ENCODE data around the gene MOK. TPM values are rescaled to one million over a fixed set of nuclear protein-coding genes. Genes with fewer than 3 reads are reported as not detected.

Gene MOK
- total RNA-seq, 1 experiment from 2014 or later = 2.8 TPM

GRCh38 chr14:102230481-102231210 is 74.3 kb downstream of the MOK start:
- H3K4me1 Mint-ChIP-seq = 0 out of 4 replicates have a peak, but pooled peaks cover 0 to 5% of the 10 kb centered on the region in 2 experiments
- Histone ChIP-seq H3K4me1 (ENCODE audit: insufficient read depth, low read length) (no peaks in the 10 kb centered on the region), H3K23me2 (ENCODE audit: insufficient read length, low read depth, low read length, poor library complexity, severe bottlenecking) (no peaks in the 10 kb centered on the region), H4K91ac (ENCODE audit: insufficient read length, low read depth, low read length) (no peak overlapping the region), H3K4ac (ENCODE audit: low read depth, low read length) (no peak overlapping the region), H2AFZ (ENCODE audit: low read length) (no peak overlapping the region), H4K20me1 (ENCODE audit: control insufficient read depth, insufficient read depth, insufficient read length) (no peaks in the 10 kb centered on the region), H2BK5ac (ENCODE audit: insufficient read length, low read length) (no peak overlapping the region), H3K23ac (ENCODE audit: insufficient read length, low read depth, low read length) (no peak overlapping the region), H4K5ac (ENCODE audit: insufficient read length, low read depth, low read length) (no peak overlapping the region), H3K14ac (ENCODE audit: insufficient read depth, low read length) (no peak overlapping the region; the same call in 1 of the 2 replicates), H2BK15ac (ENCODE audit: low read depth, low read length) (no peak overlapping the region), H3K4me2 (ENCODE audit: insufficient read depth, insufficient read length, low read length) (no peak overlapping the region), H2AK5ac (ENCODE audit: insufficient read length, low read length) (no peak overlapping the region), H3T11ph (ENCODE audit: low read length) (no peak overlapping the region), H3K79me2 (ENCODE audit: insufficient read depth, low read length) (no peaks in the 10 kb centered on the region), H2BK20ac (ENCODE audit: low read depth, low read length, poor library complexity, severe bottlenecking) (no peak overlapping the region), H3K27me3 (ENCODE audit: insufficient read depth, low read length) (no peaks in the 10 kb centered on the region), H3K18ac (ENCODE audit: insufficient read length, low read depth, low read length) (no peak overlapping the region), H3K79me1 (ENCODE audit: insufficient read depth, low read depth, low read length, poor library complexity, severe bottlenecking) (no peaks in the 10 kb centered on the region), H3K56ac (ENCODE audit: insufficient read length, low read depth, low read length) (no peak overlapping the region), H4K8ac (replicated peaks; ENCODE audit: insufficient read length, low read depth, low read length) (no peak overlapping the region), H3K9ac (ENCODE audit: extremely low read depth, insufficient read length, low read length) (no peak overlapping the region), H2BK120ac (ENCODE audit: low read depth, low read length, poor library complexity, severe bottlenecking) (no peak overlapping the region), H2BK12ac (ENCODE audit: insufficient read length, low read depth, low read length) (no peak overlapping the region), H3K27ac (ENCODE audit: insufficient read length, low read depth, low read length) (no peak overlapping the region), H3K9me3 (ENCODE audit: control insufficient read depth, low read depth, low read length) (no peaks in the 10 kb centered on the region)
- peak overlapping the region in 1 of 3 experiments; percentile 46; a peak in 2 of 7 replicates for H3K27ac Mint-ChIP-seq
- H3K4me3 Mint-ChIP-seq = no peak overlapping the region
- TF ChIP-seq, protein P1, sequence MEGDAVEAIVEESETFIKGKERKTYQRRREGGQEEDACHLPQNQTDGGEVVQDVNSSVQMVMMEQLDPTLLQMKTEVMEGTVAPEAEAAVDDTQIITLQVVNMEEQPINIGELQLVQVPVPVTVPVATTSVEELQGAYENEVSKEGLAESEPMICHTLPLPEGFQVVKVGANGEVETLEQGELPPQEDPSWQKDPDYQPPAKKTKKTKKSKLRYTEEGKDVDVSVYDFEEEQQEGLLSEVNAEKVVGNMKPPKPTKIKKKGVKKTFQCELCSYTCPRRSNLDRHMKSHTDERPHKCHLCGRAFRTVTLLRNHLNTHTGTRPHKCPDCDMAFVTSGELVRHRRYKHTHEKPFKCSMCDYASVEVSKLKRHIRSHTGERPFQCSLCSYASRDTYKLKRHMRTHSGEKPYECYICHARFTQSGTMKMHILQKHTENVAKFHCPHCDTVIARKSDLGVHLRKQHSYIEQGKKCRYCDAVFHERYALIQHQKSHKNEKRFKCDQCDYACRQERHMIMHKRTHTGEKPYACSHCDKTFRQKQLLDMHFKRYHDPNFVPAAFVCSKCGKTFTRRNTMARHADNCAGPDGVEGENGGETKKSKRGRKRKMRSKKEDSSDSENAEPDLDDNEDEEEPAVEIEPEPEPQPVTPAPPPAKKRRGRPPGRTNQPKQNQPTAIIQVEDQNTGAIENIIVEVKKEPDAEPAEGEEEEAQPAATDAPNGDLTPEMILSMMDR (conservative IDR thresholded peaks at IDR 0.05) = no peak
- DNase-seq = no peak
- no peaks in the 10 kb centered on the region for H3K36me3 Mint-ChIP-seq (ENCODE audit: insufficient read depth in 1 of 3, low read depth in 3 of 3)
- no peaks in the 10 kb centered on the region for H3K9me3 Mint-ChIP-seq
- H3K27me3 Mint-ChIP-seq (ENCODE audit: low read depth) = no peaks in the 10 kb centered on the region; the same call in 1 of the 2 replicates
- no CpG with 5 or more reads among the region's 22 CpGs for WGBS (ENCODE audit: extremely low coverage, insufficient read length, low lambda C conversion rate)

All from H9 (cell line).